Neuronal stem cell (in vitro differentiated cells): Measurements from ENCODE around the gene RSU1.
A peak's percentile ranks its signal among the peaks of the same experiment; 100 is the strongest.

ENCODE experiments used
- DNase-seq: peaks from one replicate; pipeline ENCODE4 v3.0.0-alpha.2; 2013; ENCODE audit warnings: low spot score
- H2AFZ ChIP-seq: one replicate; pipeline ENCODE4 v1.6.1; 2013; ENCODE audit warnings: mild to moderate bottlenecking, low read length, inconsistent platforms
- H2AK5ac ChIP-seq: 2 replicates; pipeline ENCODE4 v1.6.1; 2013; ENCODE audit warnings: low read depth, mild to moderate bottlenecking, inconsistent platforms, low read length, moderate library complexity, mixed read lengths
- H2BK120ac ChIP-seq: 2 replicates; pipeline ENCODE4 v1.6.1; 2013; ENCODE audit warnings: low read depth, mild to moderate bottlenecking, inconsistent platforms, low read length, moderate library complexity, mixed read lengths
- H2BK12ac ChIP-seq: one replicate; pipeline ENCODE4 v1.6.1; 2013; ENCODE audit warnings: low read length, inconsistent platforms
- H2BK15ac ChIP-seq: 2 replicates; pipeline ENCODE4 v1.6.1; 2013; ENCODE audit warnings: mild to moderate bottlenecking, low read length, inconsistent platforms, mixed read lengths
- H2BK5ac ChIP-seq: one replicate; pipeline ENCODE4 v1.6.1; 2013; ENCODE audit warnings: inconsistent platforms, mild to moderate bottlenecking, low read length, moderate library complexity
- H3K14ac ChIP-seq: one replicate; pipeline ENCODE4 v1.6.1; 2013; ENCODE audit warnings: low read length, inconsistent platforms
- H3K18ac ChIP-seq: 2 replicates; pipeline ENCODE4 v1.6.1; 2013; ENCODE audit warnings: low read length, inconsistent platforms
- H3K23ac ChIP-seq: 2 replicates; pipeline ENCODE4 v1.6.1; 2013; ENCODE audit warnings: low read depth, mild to moderate bottlenecking, mixed read lengths, low read length, inconsistent platforms; ENCODE audit not compliant: poor library complexity
- H3K27ac ChIP-seq: replicated peaks from 3 replicates; pipeline ENCODE4 v1.5.1; 2013; ENCODE audit warnings: low read length, inconsistent platforms
- H3K27me3 ChIP-seq, 3 experiments: 2 replicates each; pipeline ENCODE4 v1.6.1; 2013; ENCODE audit warnings: low read length in 3 of 3, mild to moderate bottlenecking in 2 of 3, inconsistent platforms in 1 of 3, low read depth in 1 of 3, mixed read lengths in 1 of 3, moderate library complexity in 1 of 3; ENCODE audit not compliant: control insufficient read depth in 3 of 3, insufficient read depth in 3 of 3
- H3K36me3 ChIP-seq, 2 donors: replicated peaks in 1 of 2; 2 replicates each; pipeline ENCODE4 v1.6.1; 2013; ENCODE audit warnings: low read length in 2 of 2; ENCODE audit not compliant: control insufficient read depth in 2 of 2, insufficient read depth in 2 of 2
- H3K4ac ChIP-seq: 2 replicates; pipeline ENCODE4 v1.6.1; 2013; ENCODE audit warnings: inconsistent platforms, mild to moderate bottlenecking, low read length, moderate library complexity
- H3K4me1 ChIP-seq, 2 donors: 1 replicate in 1 of 2; 2 replicates in 1 of 2; pipeline ENCODE4 v1.6.1; 2013; ENCODE audit warnings: low read length in 2 of 2, low read depth in 1 of 2; ENCODE audit not compliant: control insufficient read depth in 2 of 2, insufficient read depth in 1 of 2
- H3K4me2 ChIP-seq: one replicate; pipeline ENCODE4 v1.6.1; 2013; ENCODE audit warnings: mild to moderate bottlenecking, low read length, inconsistent platforms; ENCODE audit not compliant: insufficient read depth, poor library complexity, severe bottlenecking
- H3K4me3 ChIP-seq, 2 donors: 2 replicates each; pipeline ENCODE4 v1.5.1; 2013; ENCODE audit warnings: low read length in 2 of 2, mild to moderate bottlenecking in 2 of 2, inconsistent platforms in 1 of 2, moderate library complexity in 1 of 2
- H3K79me1 ChIP-seq: one replicate; pipeline ENCODE4 v1.6.1; 2013; ENCODE audit warnings: low read depth, mild to moderate bottlenecking, inconsistent platforms, low read length, moderate library complexity
- H3K9ac ChIP-seq: one replicate; pipeline ENCODE4 v1.6.1; 2013; ENCODE audit warnings: mild to moderate bottlenecking, low read depth, low read length, inconsistent platforms; ENCODE audit not compliant: poor library complexity
- H3K9me3 ChIP-seq, 2 donors: replicated peaks in 1 of 2; 2 replicates each; pipeline versions ENCODE3 to v1.6.1; 2013; ENCODE audit warnings: low read length in 2 of 2, mild to moderate bottlenecking in 2 of 2, inconsistent platforms in 1 of 2, low read depth in 1 of 2, mixed read lengths in 1 of 2, moderate library complexity in 1 of 2; ENCODE audit not compliant: control insufficient read depth in 2 of 2, insufficient read depth in 1 of 2
- H4K8ac ChIP-seq: one replicate; pipeline ENCODE4 v1.6.1; 2013; ENCODE audit warnings: low read depth, mild to moderate bottlenecking, inconsistent platforms, low read length, moderate library complexity
- H4K91ac ChIP-seq: one replicate; pipeline ENCODE4 v1.6.1; 2013; ENCODE audit warnings: low read length, low read depth, mild to moderate bottlenecking, inconsistent platforms; ENCODE audit not compliant: poor library complexity
- WGBS, 2 donors: extraction: QIAGEN DNeasy Blood & Tissue Kit; methylation state at CpG; one replicate each; pipeline ENCODE4 v1.1.7; 2013; ENCODE audit warnings: missing lambda C conversion rate in 2 of 2, mixed read lengths in 1 of 2; ENCODE audit not compliant: insufficient read length in 2 of 2, insufficient replicate concordance in 1 of 2; ENCODE audit errors: extremely low coverage in 2 of 2; 5-methylcytosine and 5-hydroxymethylcytosine counted together

Gene RSU1

GRCh38 chr10:16819436-16819835 lies 2.2 kb upstream of the RSU1 start:
- H3K18ac ChIP-seq, result no peak overlapping the region
- WGBS, 2 donors, result no CpG with 5 or more reads among the region's 3 CpGs
- no peak overlapping the region for H3K23ac ChIP-seq
- no peak overlapping the region for H4K8ac ChIP-seq
- H3K9ac ChIP-seq, result no peak overlapping the region
- H2BK5ac ChIP-seq, result no peak overlapping the region
- no peak overlapping the region for H3K4ac ChIP-seq
- no peak overlapping the region for H3K14ac ChIP-seq
- H4K91ac ChIP-seq, result no peak overlapping the region
- DNase-seq, result no peak
- H3K4me2 ChIP-seq, result no peak overlapping the region
- H2BK120ac ChIP-seq, result no peak overlapping the region
- H2AK5ac ChIP-seq, result no peak overlapping the region
- H3K27me3 ChIP-seq, result peaks cover 0 to 10% (median 0%) of the 10 kb centered on the region in 3 experiments
- no peak overlapping the region for H3K27ac ChIP-seq
- no peak overlapping the region for H3K4me3 ChIP-seq
- H2BK15ac ChIP-seq, result no peak overlapping the region
- peaks cover 5 to 14% of the 10 kb centered on the region in 2 donors for H3K9me3 ChIP-seq
- no peak overlapping the region for H2BK12ac ChIP-seq
- peaks cover 2% of the 10 kb centered on the region for H3K79me1 ChIP-seq
- H2AFZ ChIP-seq, result no peak overlapping the region
- H3K36me3 ChIP-seq, result no peaks in the 10 kb centered on the region
- peaks cover 3 to 5% of the 10 kb centered on the region in 2 donors for H3K4me1 ChIP-seq

GRCh38 chr10:16819026-16819425 lies 1.8 kb upstream of the RSU1 start:
- no peak overlapping the region for H2BK15ac ChIP-seq
- WGBS, 2 donors, result no CpG with 5 or more reads among the region's 6 CpGs
- no peak overlapping the region for H4K91ac ChIP-seq
- H3K4me3 ChIP-seq, result no peak overlapping the region
- no peak overlapping the region for H2AFZ ChIP-seq
- H2BK12ac ChIP-seq, result no peak overlapping the region
- no peak overlapping the region for H3K9ac ChIP-seq
- no peak overlapping the region for H3K27ac ChIP-seq
- no peak overlapping the region for H3K18ac ChIP-seq
- peaks cover 2% of the 10 kb centered on the region for H3K79me1 ChIP-seq
- no peak overlapping the region for H4K8ac ChIP-seq
- peaks cover 3 to 5% of the 10 kb centered on the region in 2 donors for H3K4me1 ChIP-seq
- H3K14ac ChIP-seq, result no peak overlapping the region
- no peaks in the 10 kb centered on the region for H3K36me3 ChIP-seq
- H2BK120ac ChIP-seq, result no peak overlapping the region
- peaks cover 0 to 10% (median 0%) of the 10 kb centered on the region in 3 experiments for H3K27me3 ChIP-seq
- no peak overlapping the region for H3K23ac ChIP-seq
- H3K9me3 ChIP-seq, result peaks cover 5 to 14% of the 10 kb centered on the region in 2 donors
- DNase-seq, result no peak
- no peak overlapping the region for H3K4ac ChIP-seq
- no peak overlapping the region for H3K4me2 ChIP-seq
- no peak overlapping the region for H2BK5ac ChIP-seq
- no peak overlapping the region for H2AK5ac ChIP-seq

- no peak overlapping the region for H2BK5ac ChIP-seq
- H3K9ac ChIP-seq, result peak overlapping the region; percentile 95
- no peak overlapping the region for H4K8ac ChIP-seq
- peak overlapping the region; percentile 78 for H3K4me2 ChIP-seq
- WGBS, 2 donors, result no CpG with 5 or more reads among the region's 12 CpGs
- no peak overlapping the region for H3K27ac ChIP-seq
- peaks cover 2% of the 10 kb centered on the region for H3K79me1 ChIP-seq
- peak overlapping the region; percentile 93 for H2AFZ ChIP-seq
- no peak overlapping the region for H3K23ac ChIP-seq
- peak overlapping the region; percentile 68 to 91 for H3K4me3 ChIP-seq
- no peak overlapping the region for H3K18ac ChIP-seq
- H3K36me3 ChIP-seq, result no peaks in the 10 kb centered on the region
- no peak overlapping the region for H2AK5ac ChIP-seq
- H2BK15ac ChIP-seq, result no peak overlapping the region
- peaks cover 0 to under 1% of the 10 kb centered on the region in 2 donors for H3K9me3 ChIP-seq
- peaks cover 3 to 5% of the 10 kb centered on the region in 2 donors for H3K4me1 ChIP-seq
- DNase-seq, result no peak
- H2BK12ac ChIP-seq, result no peak overlapping the region
- no peak overlapping the region for H4K91ac ChIP-seq
- peak overlapping the region; percentile 42 for H3K14ac ChIP-seq
- H3K4ac ChIP-seq, result no peak overlapping the region
- no peak overlapping the region for H2BK120ac ChIP-seq
- peaks cover 0 to 10% (median 0%) of the 10 kb centered on the region in 3 experiments for H3K27me3 ChIP-seq
These were observed 447 bp downstream of the RSU1 start for GRCh38 chr10:16816830-16817124.

GRCh38 chr10:16816171-16816570 lies 1.1 kb downstream of the RSU1 start:
- Histone ChIP-seq H3K4ac (no peak overlapping the region), H3K36me3 (no peaks in the 10 kb centered on the region), H4K8ac (no peak overlapping the region), H3K4me2 (no peak overlapping the region), H3K4me3 (peak overlapping the region in 1 of 2 donors; percentile 68), H3K9ac (no peak overlapping the region), H2BK12ac (no peak overlapping the region), H3K23ac (no peak overlapping the region), H2BK5ac (no peak overlapping the region), H2AK5ac (no peak overlapping the region), H3K27ac (no peak overlapping the region), H3K79me1 (peaks cover 2% of the 10 kb centered on the region), H3K9me3 (no peaks in the 10 kb centered on the region), H3K27me3 (peaks cover 0 to 10% (median 0%) of the 10 kb centered on the region in 3 experiments), H3K18ac (no peak overlapping the region), H2AFZ (no peak overlapping the region), H4K91ac (no peak overlapping the region), H3K14ac (no peak overlapping the region), H2BK120ac (no peak overlapping the region), H2BK15ac (no peak overlapping the region), H3K4me1 (peaks cover 3 to 5% of the 10 kb centered on the region in 2 donors)
- no CpG with 5 or more reads among the region's 4 CpGs for WGBS, 2 donors
- no peak for DNase-seq
